Stimulated activated naive CD8-positive, alpha-beta T cell treated with anti-CD3 and anti-CD28 coated beads, Interleukin-15, amount 100 ng/mL, for 72 hours (primary cell): Measurements from ENCODE around the gene CD200.
A peak's percentile ranks its signal among the peaks of the same experiment; 100 is the strongest.
"Not testable (repeated sequence)": the region's sequence is repeated elsewhere in the genome, so short reads cannot be mapped to it uniquely, and the experiment has no call there.

Source experiments
- ATAC-seq: fragments of 150-1000 bp; cut with Tn5 transposase; 2 replicates; pipeline ENCODE4 v1.10.0; 2021; ENCODE audit warnings: mild to moderate bottlenecking, moderate library complexity
- DNase-seq, 2 donors: peaks; one replicate each; pipeline ENCODE4 v3.0.0; 2021 to 2022
- H3K27ac Mint-ChIP-seq, 2 donors: one replicate each; pipeline ENCODE4 v1.8.0; 2022; ENCODE audit warnings: mild to moderate bottlenecking in 2 of 2, mixed read lengths in 2 of 2, moderate library complexity in 2 of 2
- H3K27me3 Mint-ChIP-seq: one replicate; pipeline ENCODE4 v1.8.0; 2022; ENCODE audit warnings: mixed read lengths
- H3K4me1 Mint-ChIP-seq: one replicate; pipeline ENCODE4 v1.8.0; 2022; ENCODE audit warnings: mild to moderate bottlenecking, mixed read lengths
- H3K4me3 Mint-ChIP-seq, 2 donors: one replicate each; pipeline ENCODE4 v1.8.0; 2022; ENCODE audit warnings: mild to moderate bottlenecking in 2 of 2, mixed read lengths in 2 of 2, moderate library complexity in 1 of 2
- H3K9me3 Mint-ChIP-seq, 2 donors: one replicate each; pipeline ENCODE4 v1.8.0; 2022; ENCODE audit warnings: mixed read lengths in 2 of 2

CD200 gene

DNA sequence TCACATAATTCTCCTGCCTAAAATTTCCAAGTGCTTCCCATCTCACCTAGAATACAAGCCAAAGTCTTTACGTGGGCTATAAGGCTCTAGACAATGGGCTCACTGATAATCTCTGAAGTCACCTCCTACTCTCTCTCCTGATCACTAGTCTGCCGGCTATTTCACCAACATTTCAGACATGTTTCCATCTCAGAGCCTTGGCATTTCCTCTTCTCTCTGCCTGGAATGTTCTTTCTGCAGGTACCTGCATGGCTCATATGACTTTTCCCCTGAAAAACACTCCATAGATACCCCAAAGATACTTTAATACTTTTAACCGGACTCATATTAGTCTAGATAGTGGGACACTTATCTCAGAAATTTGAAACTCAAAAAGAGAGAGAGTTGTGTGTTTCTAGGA lies 32.7 kb downstream of the CD200 start:
- Mint-ChIP-seq H3K4me1 (peaks cover 28% of the 10 kb centered on the region), H3K27me3 (no peaks in the 10 kb centered on the region), H3K27ac (peak overlapping the region in 1 of 2 donors; percentile 34), H3K9me3 (no peaks in the 10 kb centered on the region), H3K4me3 (no peak overlapping the region)
- DNase-seq, result no peak
- ATAC-seq, result no peak

DNA sequence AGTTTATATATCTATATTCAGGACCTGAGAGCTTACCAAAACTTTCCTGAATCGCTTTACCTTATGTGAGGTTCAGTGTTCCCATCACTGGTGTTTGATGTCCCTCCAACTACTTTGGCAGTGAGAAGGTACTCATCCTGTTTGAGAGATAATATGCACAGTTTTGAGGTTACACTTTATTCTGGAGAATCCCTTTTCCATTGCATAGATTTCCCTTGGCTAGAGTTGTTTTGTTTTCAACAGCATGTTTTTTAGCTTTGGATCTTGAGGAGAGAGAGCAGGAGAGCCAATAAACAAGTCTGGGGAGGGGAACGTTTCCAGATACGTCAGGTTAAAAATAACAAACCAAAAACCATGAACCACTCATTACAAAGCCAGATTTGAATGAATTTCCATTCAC lies 33.6 kb downstream of the CD200 start:
- Mint-ChIP-seq H3K4me3 (no peak overlapping the region), H3K9me3 (no peaks in the 10 kb centered on the region), H3K4me1 (peaks cover 28% of the 10 kb centered on the region), H3K27me3 (no peaks in the 10 kb centered on the region), H3K27ac (peak overlapping the region in 1 of 2 donors; percentile 29)
- ATAC-seq (no peak), DNase-seq (no peak)

DNA sequence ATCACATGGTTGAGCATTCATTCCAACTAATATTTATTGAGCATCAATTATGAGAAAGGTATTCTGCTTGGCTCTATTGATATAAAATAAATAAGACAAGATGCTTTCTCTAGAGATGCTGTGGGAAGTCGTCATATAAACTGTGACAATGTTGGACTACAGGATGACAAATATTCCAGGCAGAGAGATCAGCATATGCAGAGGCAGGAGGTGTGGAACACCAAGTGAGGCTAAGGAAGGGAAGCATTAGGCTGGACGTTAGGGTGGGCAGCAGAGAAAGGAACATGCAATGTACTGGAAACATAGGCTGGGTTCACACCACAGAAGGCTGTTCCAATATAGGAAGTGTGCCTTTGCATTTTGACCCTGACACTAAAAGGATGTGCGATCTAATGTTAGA lies 38.6 kb downstream of the CD200 start:
- DNase-seq, result no peak
- Mint-ChIP-seq H3K4me1 (peaks cover 14% of the 10 kb centered on the region), H3K27me3 (no peaks in the 10 kb centered on the region), H3K9me3 (peaks cover 0 to 6% of the 10 kb centered on the region in 2 donors), H3K27ac (no peak overlapping the region), H3K4me3 (no peak overlapping the region)
- ATAC-seq, result no peak

DNA sequence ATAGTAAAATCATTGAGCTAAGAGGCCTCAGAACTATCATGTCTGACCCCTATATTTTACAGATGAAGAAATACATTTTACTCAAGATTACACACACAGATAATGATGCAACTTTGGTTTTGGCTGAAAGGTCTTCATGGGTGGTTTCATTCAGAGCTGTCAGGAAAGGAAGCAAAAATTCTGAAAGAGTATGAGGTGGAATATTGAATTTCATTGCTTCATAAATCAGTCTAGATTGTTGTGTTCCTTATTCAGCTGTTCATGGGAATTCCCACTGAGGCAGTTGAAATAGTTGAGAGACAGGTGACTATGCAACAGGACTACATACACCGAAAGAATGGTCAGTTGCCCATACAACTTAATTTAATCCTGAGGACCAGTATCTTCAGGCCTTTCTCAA lies 39.4 kb downstream of the CD200 start:
- Mint-ChIP-seq H3K27ac (no peak overlapping the region), H3K4me3 (no peak overlapping the region), H3K4me1 (peaks cover 15% of the 10 kb centered on the region), H3K9me3 (peaks cover 0 to 6% of the 10 kb centered on the region in 2 donors), H3K27me3 (no peaks in the 10 kb centered on the region)
- ATAC-seq (no peak), DNase-seq (no peak)

DNA sequence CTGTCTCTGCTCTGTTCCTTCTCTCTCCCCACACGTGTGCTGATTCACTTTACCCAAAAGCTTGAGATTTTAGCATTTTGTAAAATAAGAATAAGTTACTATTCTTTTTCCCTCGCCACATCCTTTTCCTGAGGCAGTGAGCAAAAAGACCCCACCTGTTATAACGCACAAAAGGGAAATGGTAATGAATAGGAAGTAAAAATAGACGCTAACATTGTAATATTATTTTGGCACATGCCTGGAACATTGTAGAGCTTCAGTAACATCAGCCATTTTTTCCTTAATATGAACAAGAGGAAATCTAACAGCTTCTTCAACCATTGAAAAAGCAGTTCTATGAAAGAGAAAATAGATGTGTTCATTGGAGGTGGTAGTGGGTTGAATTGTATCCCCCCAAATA lies 40.5 kb downstream of the CD200 start:
- Mint-ChIP-seq H3K27ac (peak overlapping the region in 1 of 2 donors; percentile 77), H3K4me1 (peaks cover 22% of the 10 kb centered on the region), H3K9me3 (peaks cover 0 to 6% of the 10 kb centered on the region in 2 donors), H3K27me3 (no peaks in the 10 kb centered on the region), H3K4me3 (peak overlapping the region; percentile 7 to 22)
- no peak for ATAC-seq
- no peak for DNase-seq

DNA sequence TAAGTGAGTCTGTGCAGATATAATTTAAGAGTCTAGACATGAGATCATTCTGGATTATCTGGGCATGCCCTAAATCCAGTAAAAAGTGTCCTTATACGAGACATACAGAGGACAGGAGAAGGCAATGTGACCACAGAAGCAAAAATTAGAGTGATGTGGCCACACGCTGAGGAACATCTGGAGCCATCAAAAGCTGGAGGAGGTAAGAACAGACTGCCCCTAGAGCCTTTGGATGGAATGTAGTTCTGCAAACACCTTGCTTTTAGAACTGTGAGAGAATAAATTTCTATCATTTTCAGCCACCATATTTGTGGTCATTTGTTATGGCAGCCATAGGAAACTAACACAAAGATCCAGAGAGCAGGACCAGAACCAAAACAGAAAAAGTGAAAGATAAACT lies 41.0 kb downstream of the CD200 start:
- H3K4me1 Mint-ChIP-seq, result peaks cover 22% of the 10 kb centered on the region
- no peak overlapping the region for H3K4me3 Mint-ChIP-seq
- DNase-seq (no peak), ATAC-seq (no peak)
- H3K27ac Mint-ChIP-seq, result no peak overlapping the region
- H3K9me3 Mint-ChIP-seq, result peaks cover 0 to 6% of the 10 kb centered on the region in 2 donors
- H3K27me3 Mint-ChIP-seq, result no peaks in the 10 kb centered on the region

DNA sequence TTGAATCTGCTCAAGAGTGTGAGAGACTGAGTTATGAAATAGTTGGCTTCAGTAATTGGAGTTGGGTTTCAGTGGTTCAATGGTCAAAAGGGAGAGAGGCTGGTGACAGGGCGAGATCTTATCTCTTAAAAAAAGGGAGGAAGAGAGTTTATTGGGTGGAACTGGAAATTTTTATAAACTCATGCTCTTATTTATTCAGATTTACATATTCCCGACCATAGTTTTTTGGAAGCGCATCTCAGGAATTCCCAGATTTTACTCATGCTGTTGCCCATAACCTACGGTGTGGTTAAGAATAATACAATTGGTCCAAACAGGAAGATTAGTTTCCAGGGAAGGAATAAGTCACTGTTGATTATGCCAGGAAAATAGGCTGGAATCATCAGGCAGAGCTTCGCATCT lies 41.4 kb downstream of the CD200 start:
- Mint-ChIP-seq H3K9me3 (peaks cover 0 to 6% of the 10 kb centered on the region in 2 donors), H3K27ac (no peak overlapping the region), H3K4me1 (peaks cover 22% of the 10 kb centered on the region), H3K4me3 (no peak overlapping the region), H3K27me3 (no peaks in the 10 kb centered on the region)
- ATAC-seq, result no peak
- DNase-seq, result no peak

DNA sequence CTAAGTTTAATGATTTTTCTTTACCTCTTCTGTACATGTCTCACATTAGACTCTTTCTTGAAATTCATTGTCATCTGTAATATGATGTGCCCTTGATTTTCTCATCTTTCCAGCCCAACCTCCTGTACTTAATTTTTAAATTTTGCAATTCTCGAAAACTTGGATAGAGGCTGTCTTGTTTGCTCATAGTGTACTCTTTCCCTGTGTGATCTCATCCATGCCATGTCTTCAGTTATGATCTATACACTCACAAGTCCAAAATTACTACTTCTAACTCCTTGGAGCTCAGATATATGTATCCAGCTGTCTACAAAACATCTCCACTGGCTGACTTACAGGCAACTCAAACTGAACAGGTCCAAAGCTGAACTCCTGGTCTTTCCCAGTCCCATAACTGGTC lies 42.2 kb downstream of the CD200 start:
- Mint-ChIP-seq H3K27me3 (no peaks in the 10 kb centered on the region), H3K4me3 (no peak overlapping the region), H3K9me3 (peaks cover 0 to 6% of the 10 kb centered on the region in 2 donors), H3K27ac (no peak overlapping the region), H3K4me1 (peaks cover 22% of the 10 kb centered on the region)
- DNase-seq (no peak), ATAC-seq (no peak)

DNA sequence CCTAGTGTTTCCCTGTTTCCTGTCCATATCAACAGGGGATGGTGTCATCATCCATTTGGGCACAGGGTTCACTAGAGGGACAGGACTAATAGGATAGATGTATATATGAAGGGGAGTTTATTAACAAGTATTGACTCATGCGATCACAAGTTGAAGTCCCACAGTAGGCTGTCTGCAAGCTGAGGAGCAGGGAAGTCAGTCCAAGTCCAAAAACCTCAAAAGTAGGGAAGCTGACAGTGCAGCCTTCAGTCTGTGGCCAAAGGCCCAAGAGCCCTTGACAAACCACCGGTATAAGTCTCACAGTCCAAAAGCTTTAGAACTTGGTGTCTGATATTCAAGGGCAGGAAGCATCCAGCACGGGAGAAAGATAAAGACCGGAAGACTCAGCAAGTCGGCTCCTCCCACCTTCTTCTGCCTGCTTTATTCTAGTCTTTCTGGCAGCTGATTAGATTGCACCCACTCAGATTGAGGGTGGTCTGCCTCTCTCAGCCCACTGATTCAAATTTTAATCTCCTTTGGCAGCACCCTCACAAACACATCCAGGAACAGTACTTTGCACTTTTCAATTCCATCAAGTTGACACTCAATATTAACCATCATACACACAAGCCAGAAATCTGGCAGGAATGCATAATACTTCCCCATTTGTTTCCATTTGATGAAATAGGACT lies 43.4 kb downstream of the CD200 start:
- Mint-ChIP-seq H3K4me3 (no peak overlapping the region), H3K9me3 (peaks cover 0 to 6% of the 10 kb centered on the region in 2 donors), H3K4me1 (peaks cover 22% of the 10 kb centered on the region), H3K27me3 (no peaks in the 10 kb centered on the region), H3K27ac (peak overlapping the region; percentile 23 to 24)
- DNase-seq, result no peak
- no peak for ATAC-seq

DNA sequence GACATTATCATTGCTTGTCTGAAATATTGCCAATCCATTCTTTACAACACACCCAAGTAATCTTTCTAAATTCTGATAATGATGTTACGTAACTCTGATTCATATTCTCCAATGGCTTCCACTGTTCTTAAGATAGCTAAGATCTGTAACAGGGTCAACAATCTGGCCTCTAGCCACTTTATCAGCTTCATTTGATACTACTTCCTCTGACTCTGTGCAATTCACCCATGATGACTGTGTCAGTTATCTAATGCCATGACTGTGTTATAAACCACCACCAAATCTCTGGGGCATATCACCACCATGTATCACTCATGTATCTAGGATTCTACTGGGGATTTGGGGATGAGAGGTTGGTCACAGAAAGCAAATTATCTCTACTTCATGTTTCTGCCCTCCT lies 44.0 kb downstream of the CD200 start:
- Mint-ChIP-seq H3K4me1 (peaks cover 22% of the 10 kb centered on the region), H3K27ac (no peak overlapping the region), H3K9me3 (peaks cover 0 to 6% of the 10 kb centered on the region in 2 donors), H3K27me3 (no peaks in the 10 kb centered on the region), H3K4me3 (no peak overlapping the region)
- DNase-seq, result no peak
- no peak for ATAC-seq

DNA sequence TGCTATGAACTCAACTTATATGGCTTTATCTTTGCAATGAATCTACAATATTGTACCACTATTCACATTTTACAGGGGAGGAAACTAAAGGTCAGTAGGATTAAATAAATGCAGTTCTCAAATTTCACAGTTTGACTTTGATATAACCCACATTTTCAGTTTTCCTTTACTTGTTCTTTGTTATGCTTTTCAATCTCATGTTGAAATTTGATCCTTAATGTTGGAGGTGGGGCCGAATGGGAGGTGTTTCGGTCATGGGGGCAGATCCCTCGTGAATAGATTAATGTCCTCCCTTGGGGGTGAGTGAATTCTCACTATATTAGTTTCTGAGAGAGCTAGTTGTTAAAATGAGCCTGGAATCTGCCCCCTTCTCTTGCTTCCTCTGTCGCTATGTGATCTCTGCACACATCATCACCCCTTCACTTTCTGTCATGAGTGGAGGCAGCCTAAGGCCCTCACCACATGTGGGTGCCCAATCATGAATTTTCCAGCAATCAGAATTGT lies 44.7 kb downstream of the CD200 start:
- H3K27ac Mint-ChIP-seq, result no peak overlapping the region
- H3K4me3 Mint-ChIP-seq, result no peak overlapping the region
- ATAC-seq (no peak), DNase-seq (no peak)
- peaks cover 0 to 6% of the 10 kb centered on the region in 2 donors for H3K9me3 Mint-ChIP-seq
- no peaks in the 10 kb centered on the region for H3K27me3 Mint-ChIP-seq
- H3K4me1 Mint-ChIP-seq, result peaks cover 22% of the 10 kb centered on the region

DNA sequence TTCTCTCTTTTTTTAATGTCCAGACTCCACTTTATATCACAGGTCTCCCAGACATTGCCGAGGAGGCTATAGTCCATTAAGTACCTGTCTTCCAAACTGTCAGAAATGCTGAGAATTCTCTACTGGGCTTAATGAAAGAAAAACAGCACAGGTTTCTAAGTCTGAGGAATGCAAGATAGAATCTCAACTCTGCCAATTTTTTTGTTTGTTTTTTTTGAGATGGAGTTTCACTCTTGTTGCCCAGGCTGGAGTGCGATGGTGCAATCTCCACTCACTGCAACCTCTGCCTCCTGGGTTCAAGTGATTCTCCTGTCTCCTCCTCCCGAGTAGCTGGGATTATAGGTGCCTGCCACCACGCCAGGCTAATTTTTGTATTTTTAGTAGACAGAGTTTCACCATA lies 45.4 kb downstream of the CD200 start:
- H3K4me1 Mint-ChIP-seq, result peaks cover 18% of the 10 kb centered on the region

DNA sequence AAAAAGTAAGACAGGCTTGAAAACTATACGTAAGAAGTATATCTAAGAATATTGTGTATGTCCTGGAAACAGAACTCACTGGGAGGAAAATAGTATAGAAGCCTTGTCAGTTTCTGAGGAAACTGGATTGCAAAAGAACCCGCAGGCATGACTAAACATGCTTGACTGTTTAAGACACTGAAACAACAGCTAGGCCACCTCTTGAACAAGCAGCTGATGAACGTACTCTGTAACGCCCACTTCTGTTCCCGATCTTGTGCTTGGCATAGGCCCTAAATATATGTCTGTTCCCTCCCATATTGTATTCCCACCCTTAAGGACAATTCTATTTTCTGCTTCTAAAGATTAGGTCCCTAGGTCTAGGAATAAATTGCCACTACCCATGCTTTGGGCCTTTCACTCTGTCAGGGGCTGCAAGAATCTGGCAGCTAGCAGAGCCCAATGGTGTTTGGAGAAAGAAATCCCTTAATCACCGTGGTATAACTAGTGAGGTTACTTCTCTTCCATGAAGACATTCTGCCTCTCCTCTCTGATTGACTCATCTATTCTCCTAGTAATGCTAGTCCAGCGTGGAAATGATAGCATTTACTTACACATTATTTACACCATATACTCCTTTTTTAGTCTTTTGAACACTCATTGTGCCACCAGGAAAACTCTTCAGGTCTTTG lies 46.2 kb downstream of the CD200 start:
- no peak overlapping the region for H3K27ac Mint-ChIP-seq
- DNase-seq, result no peak
- ATAC-seq, result no peak
- H3K9me3 Mint-ChIP-seq, result peaks cover 0 to 2% of the 10 kb centered on the region in 2 donors
- no peak overlapping the region for H3K4me3 Mint-ChIP-seq
- H3K27me3 Mint-ChIP-seq, result no peaks in the 10 kb centered on the region
- H3K4me1 Mint-ChIP-seq, result peaks cover 11% of the 10 kb centered on the region

More for the DNA sequence above, 45.4 kb downstream of the CD200 start:
- not testable (repeated sequence) for H3K9me3 Mint-ChIP-seq, DNase-seq, H3K4me3 Mint-ChIP-seq, H3K27me3 Mint-ChIP-seq, ATAC-seq, H3K27ac Mint-ChIP-seq

DNA sequence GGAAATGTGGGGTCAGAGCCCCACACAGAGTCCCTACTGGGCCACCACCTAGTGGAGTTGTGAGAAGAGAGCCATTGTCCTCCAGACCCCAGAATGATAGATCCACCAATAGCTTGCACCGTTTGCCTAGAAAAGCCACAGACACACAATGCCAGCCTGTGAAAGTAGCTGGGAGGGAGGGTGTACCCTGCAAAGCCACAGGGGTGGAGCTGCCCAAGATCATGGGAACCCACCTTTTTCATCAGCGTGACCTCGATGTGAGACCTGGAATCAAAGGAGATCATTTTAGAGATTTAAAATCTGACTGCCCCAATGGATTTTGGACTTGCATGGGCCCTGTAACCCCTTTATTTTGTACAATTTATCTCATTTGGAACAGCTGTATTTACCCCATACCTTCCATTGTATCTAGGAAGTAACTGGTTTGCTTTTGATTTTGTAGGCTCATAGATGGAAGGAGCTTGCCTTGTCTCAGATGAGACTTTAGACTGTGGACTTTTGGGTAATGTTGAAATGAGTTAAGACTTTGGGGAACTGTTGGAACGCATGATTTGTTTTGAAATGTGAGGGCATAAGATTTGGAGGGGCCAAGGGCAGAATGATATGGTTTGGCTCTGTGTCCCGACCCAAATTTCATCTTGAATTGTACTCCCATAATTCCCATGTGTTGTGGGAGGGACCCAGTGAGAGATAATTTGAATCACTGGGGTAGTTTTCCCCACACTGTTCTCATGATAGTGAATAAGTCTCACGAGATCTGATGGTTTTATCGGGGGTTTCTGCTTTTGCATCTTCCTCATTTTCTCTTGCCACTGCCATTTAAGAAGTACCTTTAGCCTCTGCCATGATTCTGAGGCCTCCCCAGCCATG lies 49.0 kb downstream of the CD200 start:
- Mint-ChIP-seq H3K9me3 (no peaks in the 10 kb centered on the region), H3K4me1 (peaks cover 11% of the 10 kb centered on the region), H3K4me3 (no peak overlapping the region), H3K27me3 (no peaks in the 10 kb centered on the region), H3K27ac (no peak overlapping the region)
- DNase-seq (no peak), ATAC-seq (no peak)

DNA sequence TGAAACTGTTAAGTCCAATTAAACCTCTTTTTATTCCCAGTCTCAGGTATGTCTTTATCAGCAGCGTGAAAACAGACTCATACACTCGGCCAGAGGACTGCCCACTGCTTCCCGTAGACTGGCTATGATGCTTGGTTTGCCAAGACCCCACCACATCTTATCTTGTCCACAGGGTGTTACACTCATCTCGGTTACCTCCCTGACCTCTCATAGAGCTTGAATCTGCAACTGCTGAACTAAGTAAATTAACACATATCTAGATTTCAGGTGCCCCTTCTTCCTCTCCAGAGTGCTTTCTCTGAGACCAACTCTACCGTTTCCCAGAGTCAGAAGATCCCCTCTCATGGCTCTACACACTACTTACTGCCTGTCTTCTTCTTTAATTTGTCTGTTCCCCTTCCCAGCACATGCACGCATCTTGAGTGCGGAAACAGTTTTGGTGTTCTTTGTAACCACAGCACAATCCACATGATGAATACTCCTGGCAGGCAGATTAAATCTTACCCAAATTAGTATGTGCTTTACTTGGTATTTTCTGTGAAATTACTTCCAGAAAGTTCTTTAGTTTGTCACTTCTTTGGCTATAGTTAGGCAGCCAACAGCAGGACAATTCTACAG lies 49.7 kb downstream of the CD200 start:
- no peak overlapping the region for H3K4me3 Mint-ChIP-seq
- DNase-seq (no peak), ATAC-seq (no peak)
- H3K27ac Mint-ChIP-seq, result no peak overlapping the region
- no peaks in the 10 kb centered on the region for H3K27me3 Mint-ChIP-seq
- H3K4me1 Mint-ChIP-seq, result peaks cover 4% of the 10 kb centered on the region
- H3K9me3 Mint-ChIP-seq, result no peaks in the 10 kb centered on the region
